IMR-90 (cell line): ENCODE data around the gene PRSS35. TPM values are rescaled to one million over a fixed set of nuclear protein-coding genes. Genes with fewer than 3 reads are reported as not detected.

ENCODE experiments used
- ATAC-seq: fragments of 200-7000 bp; cut with Tn5 transposase; 2 replicates; pipeline ENCODE4 v1.9.1; 2020; ENCODE audit warnings: low read depth, mild to moderate bottlenecking, moderate library complexity
- BruUV-seq: library from RNA; stranded (reverse); fragments of 400-500 nt; replicated peaks from 2 replicates; lab custom pipeline; 2021; lab: Mats Ljungman, UMichigan
- CTCF ChIA-PET: fragments of 300-600 bp; formaldehyde crosslinking; extraction: SDS; loops from one replicate; lab custom pipeline; 2021; ENCODE audit warnings: antibody characterized with exemption; lab: Yijun Ruan, JAX
- POLR2A ChIA-PET: fragments of 300-600 bp; sonication (Branson Sonifier 250); formaldehyde crosslinking; loops from one replicate; lab custom pipeline; 2022; ENCODE audit warnings: antibody characterized with exemption; ENCODE audit not compliant: unreplicated experiment; lab: Charles Lee
- DNase-seq: peaks from one replicate; pipeline ENCODE4 v3.0.0; 2013
- H2AFZ ChIP-seq: replicated peaks from 2 replicates; pipeline ENCODE3; 2013; ENCODE audit warnings: low read length, mild to moderate bottlenecking; ENCODE audit not compliant: poor library complexity
- H2AK5ac ChIP-seq: 2 replicates; pipeline ENCODE4 v1.6.1; 2013; ENCODE audit warnings: low read depth, low read length, inconsistent platforms
- H2AK9ac ChIP-seq: replicated peaks from 2 replicates; pipeline ENCODE3; 2013; ENCODE audit warnings: mild to moderate bottlenecking, low read depth, low read length, moderate library complexity; ENCODE audit not compliant: poor library complexity
- H2BK120ac ChIP-seq: 2 replicates; pipeline ENCODE4 v1.6.1; 2013; ENCODE audit warnings: low read depth, low read length, inconsistent platforms
- H2BK15ac ChIP-seq: 3 replicates; pipeline ENCODE4 v1.6.1; 2013; ENCODE audit warnings: low read depth, low read length, inconsistent platforms
- H2BK20ac ChIP-seq: 2 replicates; pipeline ENCODE4 v1.6.1; 2013; ENCODE audit warnings: low read depth, mild to moderate bottlenecking, inconsistent platforms, low read length, moderate library complexity
- H2BK5ac ChIP-seq: 2 replicates; pipeline ENCODE4 v1.6.1; 2013; ENCODE audit warnings: mild to moderate bottlenecking, low read depth, low read length, inconsistent platforms; ENCODE audit not compliant: poor library complexity, severe bottlenecking
- H3K14ac ChIP-seq: replicated peaks from 2 replicates; pipeline ENCODE4 v1.6.1; 2013; ENCODE audit warnings: low read depth, low read length, inconsistent platforms
- H3K18ac ChIP-seq: 2 replicates; pipeline ENCODE4 v1.6.1; 2013; ENCODE audit warnings: low read depth, low read length, control low read depth
- H3K23ac ChIP-seq: 2 replicates; pipeline ENCODE4 v1.6.1; 2013; ENCODE audit warnings: low read depth, low read length, inconsistent platforms
- H3K27ac ChIP-seq: 2 replicates; pipeline ENCODE4 v1.5.1; 2013; ENCODE audit warnings: mild to moderate bottlenecking, control low read depth, low read length; ENCODE audit not compliant: insufficient read depth
- H3K27me3 ChIP-seq: 2 replicates; pipeline ENCODE4 v1.6.1; 2013; ENCODE audit warnings: low read length; ENCODE audit not compliant: control insufficient read depth, insufficient read depth
- H3K36me3 ChIP-seq: 2 replicates; pipeline ENCODE4 v1.6.1; 2013; ENCODE audit warnings: low read length, mixed read lengths; ENCODE audit not compliant: control insufficient read depth, insufficient read depth
- H3K4ac ChIP-seq: 2 replicates; pipeline ENCODE4 v1.6.1; 2013; ENCODE audit warnings: low read depth, low read length, inconsistent platforms
- H3K4me1 ChIP-seq: 2 replicates; pipeline ENCODE4 v1.6.1; 2013; ENCODE audit warnings: low read length, mixed read lengths; ENCODE audit not compliant: control insufficient read depth, insufficient read depth
- H3K4me2 ChIP-seq: 2 replicates; pipeline ENCODE4 v1.6.1; 2013; ENCODE audit warnings: low read depth, mild to moderate bottlenecking, control low read depth, low read length, moderate library complexity
- H3K4me3 ChIP-seq: 2 replicates; pipeline ENCODE4 v1.5.1; 2013; ENCODE audit warnings: low read depth, mild to moderate bottlenecking, control low read depth, low read length, moderate library complexity; ENCODE audit not compliant: insufficient read depth
- H3K56ac ChIP-seq: 2 replicates; pipeline ENCODE4 v1.6.1; 2013; ENCODE audit warnings: low read length, inconsistent platforms; ENCODE audit not compliant: insufficient read depth; ENCODE audit errors: extremely low read depth
- H3K79me1 ChIP-seq, 2 experiments: 2 replicates each; pipeline ENCODE4 v1.6.1; 2013; ENCODE audit warnings: low read length in 2 of 2, inconsistent platforms in 1 of 2, low read depth in 1 of 2
- H3K9ac ChIP-seq: 2 replicates; pipeline ENCODE4 v1.6.1; 2013; ENCODE audit warnings: low read depth, low read length, control low read depth
- H3K9me1 ChIP-seq: 2 replicates; pipeline ENCODE4 v1.6.1; 2013; ENCODE audit warnings: low read length, inconsistent platforms; ENCODE audit not compliant: insufficient read depth
- H3K9me3 ChIP-seq: 2 replicates; pipeline ENCODE4 v1.6.1; 2013; ENCODE audit warnings: low read length; ENCODE audit not compliant: control insufficient read depth, insufficient read depth
- H4K20me1 ChIP-seq: 2 replicates; pipeline ENCODE4 v1.6.1; 2013; ENCODE audit warnings: low read length, inconsistent platforms; ENCODE audit not compliant: insufficient read depth
- H4K5ac ChIP-seq: 2 replicates; pipeline ENCODE4 v1.6.1; 2013; ENCODE audit warnings: mild to moderate bottlenecking, low read depth, low read length, control low read depth
- H4K8ac ChIP-seq, 2 experiments: 2 replicates each; pipeline ENCODE4 v1.6.1; 2013; ENCODE audit warnings: low read depth in 2 of 2, low read length in 2 of 2, control low read depth in 1 of 2, inconsistent platforms in 1 of 2
- H4K91ac ChIP-seq: 2 replicates; pipeline ENCODE4 v1.6.1; 2013; ENCODE audit warnings: low read depth, low read length, inconsistent platforms; ENCODE audit not compliant: insufficient read depth
- CHD1 ChIP-seq: IDR thresholded peaks from 2 replicates; pipeline ENCODE4 v1.6.1; 2012; ENCODE audit warnings: low read depth, low read length, improper control_type of control experiment
- FOS ChIP-seq: fragments of 150-350 bp; IDR thresholded peaks from 2 replicates; pipeline ENCODE4 v1.6.1; 2016; ENCODE audit warnings: low read depth, low read length
- SMC3 ChIP-seq: fragments of 150-350 bp; IDR thresholded peaks from 2 replicates; pipeline ENCODE4 v1.6.1; 2016; ENCODE audit warnings: low read depth, mild to moderate bottlenecking, antibody characterized with exemption, low read length, moderate library complexity
- WGBS, 2 experiments: methylation state at CpG; one replicate each; pipeline versions ENCODE4 v1.1.5 to v1.1.7; 2013; ENCODE audit warnings: missing lambda C conversion rate in 2 of 2; ENCODE audit not compliant: insufficient read length in 1 of 2; ENCODE audit errors: extremely low coverage in 2 of 2; 5-methylcytosine and 5-hydroxymethylcytosine counted together
- dilution Hi-C: fragments of 300-500 bp; cut with HindIII; formaldehyde crosslinking; loops from one replicate; pipeline ENCODE4 v1.14.3; 2018; ENCODE audit warnings: low sequenced_read_pairs; ENCODE audit not compliant: unreplicated experiment
- in situ Hi-C: fragments of 300-500 bp; cut with MboI; formaldehyde crosslinking; loops from 3 replicates; pipeline ENCODE4 v1.14.3; 2019; ENCODE audit warnings: low sequenced_read_pairs, inconsistent platforms, mixed read lengths
- intact Hi-C: fragments of 100-400 bp; cut with micrococcal nuclease; formaldehyde crosslinking; loops from 2 replicates; pipeline ENCODE4 v1.10.0; 2022
- polyA plus RNA-seq, 3 experiments: library from polyadenylated mRNA; depleted of rRNA; stranded (reverse); fragments of >200 nt; gene quantifications; 2 replicates each; pipeline ENCODE4 v1.2.3, GENCODE V29; 2012; ENCODE audit warnings: low replicate concordance in 1 of 3
- total RNA-seq: library from RNA; depleted of rRNA; stranded (reverse); fragments of >200 nt; gene quantifications from 2 replicates; pipeline ENCODE4 v1.2.3, GENCODE V29; 2012; rRNA removed
- TF ChIP-seq, protein P1 (sequence below): conservative IDR thresholded peaks from 2 replicates; pipeline ENCODE4 v1.5.1; 2012; ENCODE audit warnings: mild to moderate bottlenecking, low read depth, low read length, improper control_type of control experiment
- TF ChIP-seq, protein P2 (sequence below): fragments of 150-350 bp; IDR thresholded peaks from 2 replicates; pipeline ENCODE4 v1.6.1; 2017; ENCODE audit warnings: mild to moderate bottlenecking, antibody characterized with exemption, low read length, low read depth

The PRSS35 gene
- total and polyA plus RNA-seq, 2 of the 4 experiments (the other 2 are of a cell fraction), result 5.2 to 5.6 TPM

DNA sequence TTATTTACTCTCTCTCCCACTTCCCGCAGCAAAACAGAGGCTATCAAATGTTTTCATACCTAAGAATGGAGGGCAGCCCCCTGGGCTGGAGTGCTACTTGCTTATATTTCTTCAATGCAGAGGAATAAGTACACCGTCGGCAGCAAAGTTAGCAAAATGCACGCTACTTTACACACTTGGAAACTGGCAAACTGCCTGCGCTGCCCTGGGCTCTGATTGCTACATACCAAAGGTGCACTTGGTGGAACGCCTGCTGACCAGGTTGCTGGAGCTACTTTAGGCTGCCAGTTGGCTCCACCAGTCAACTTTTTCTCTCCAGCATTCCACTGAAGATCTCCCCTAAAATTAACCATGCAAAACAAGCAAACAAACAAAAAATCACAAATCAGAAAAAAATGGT lies 62.4 kb downstream of the PRSS35 start:
- no peaks in the 10 kb centered on the region for H3K79me1 ChIP-seq
- no peak overlapping the region for H2BK20ac ChIP-seq
- no peak overlapping the region for H3K4ac ChIP-seq
- TF ChIP-seq CHD1 (no peak), FOS (no peak), SMC3 (no peak)
- TF ChIP-seq, protein P1, sequence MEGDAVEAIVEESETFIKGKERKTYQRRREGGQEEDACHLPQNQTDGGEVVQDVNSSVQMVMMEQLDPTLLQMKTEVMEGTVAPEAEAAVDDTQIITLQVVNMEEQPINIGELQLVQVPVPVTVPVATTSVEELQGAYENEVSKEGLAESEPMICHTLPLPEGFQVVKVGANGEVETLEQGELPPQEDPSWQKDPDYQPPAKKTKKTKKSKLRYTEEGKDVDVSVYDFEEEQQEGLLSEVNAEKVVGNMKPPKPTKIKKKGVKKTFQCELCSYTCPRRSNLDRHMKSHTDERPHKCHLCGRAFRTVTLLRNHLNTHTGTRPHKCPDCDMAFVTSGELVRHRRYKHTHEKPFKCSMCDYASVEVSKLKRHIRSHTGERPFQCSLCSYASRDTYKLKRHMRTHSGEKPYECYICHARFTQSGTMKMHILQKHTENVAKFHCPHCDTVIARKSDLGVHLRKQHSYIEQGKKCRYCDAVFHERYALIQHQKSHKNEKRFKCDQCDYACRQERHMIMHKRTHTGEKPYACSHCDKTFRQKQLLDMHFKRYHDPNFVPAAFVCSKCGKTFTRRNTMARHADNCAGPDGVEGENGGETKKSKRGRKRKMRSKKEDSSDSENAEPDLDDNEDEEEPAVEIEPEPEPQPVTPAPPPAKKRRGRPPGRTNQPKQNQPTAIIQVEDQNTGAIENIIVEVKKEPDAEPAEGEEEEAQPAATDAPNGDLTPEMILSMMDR, result no peak
- TF ChIP-seq, protein P2, sequence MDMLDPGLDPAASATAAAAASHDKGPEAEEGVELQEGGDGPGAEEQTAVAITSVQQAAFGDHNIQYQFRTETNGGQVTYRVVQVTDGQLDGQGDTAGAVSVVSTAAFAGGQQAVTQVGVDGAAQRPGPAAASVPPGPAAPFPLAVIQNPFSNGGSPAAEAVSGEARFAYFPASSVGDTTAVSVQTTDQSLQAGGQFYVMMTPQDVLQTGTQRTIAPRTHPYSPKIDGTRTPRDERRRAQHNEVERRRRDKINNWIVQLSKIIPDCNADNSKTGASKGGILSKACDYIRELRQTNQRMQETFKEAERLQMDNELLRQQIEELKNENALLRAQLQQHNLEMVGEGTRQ, result no peak
- H3K9ac ChIP-seq, result no peak overlapping the region
- no peak overlapping the region for H2BK15ac ChIP-seq
- DNase-seq, result no peak
- no peak overlapping the region for H3K14ac ChIP-seq
- ATAC-seq, result no peak
- peaks cover 2% of the 10 kb centered on the region for H3K4me1 ChIP-seq
- H2BK120ac ChIP-seq, result no peak overlapping the region
- H4K8ac ChIP-seq, result no peak overlapping the region
- no TSS peak for BruUV-seq
- no peaks in the 10 kb centered on the region for H3K9me1 ChIP-seq
- no peak overlapping the region for H2AFZ ChIP-seq
- no peaks in the 10 kb centered on the region for H3K27me3 ChIP-seq
- no peak overlapping the region for H2BK5ac ChIP-seq
- H3K23ac ChIP-seq, result no peak overlapping the region
- no peak overlapping the region for H4K5ac ChIP-seq
- dilution Hi-C loops, result no loop called here
- no peak overlapping the region for H3K27ac ChIP-seq
- no peak overlapping the region for H2AK5ac ChIP-seq
- CTCF ChIA-PET, result no interaction called here
- no peak overlapping the region for H3K56ac ChIP-seq
- intact Hi-C loops, result no loop called here
- no peak overlapping the region for H3K4me2 ChIP-seq
- no peak overlapping the region for H3K4me3 ChIP-seq
- H4K91ac ChIP-seq, result no peak overlapping the region
- no peak overlapping the region for H3K18ac ChIP-seq
- H4K20me1 ChIP-seq, result no peaks in the 10 kb centered on the region
- in situ Hi-C loops, result no loop called here
- POLR2A ChIA-PET, result no interaction called here
- no peaks in the 10 kb centered on the region for H3K9me3 ChIP-seq
- H2AK9ac ChIP-seq, result no peak overlapping the region
- 81% methylated on average over 5 of the region's 6 CpGs; no CpG with 5 or more reads in 1 of the 2 experiments for WGBS, 2 experiments
- H3K36me3 ChIP-seq, result no peaks in the 10 kb centered on the region

Other genes starting within 250 kb of the PRSS35 start
- gene ME1, start 81.5 kb upstream of the PRSS35 start, total RNA-seq, result 24.4 and 32.2 TPM in 2 replicates
- 15.7 and 21.5 TPM in 2 replicates for gene ME1, start 81.5 kb upstream of the PRSS35 start, polyA plus RNA-seq (2012; rRNA removed)
- gene SNAP91, start 196.6 kb downstream of the PRSS35 start, total RNA-seq, result not detected in 2 replicates
- not detected in 2 replicates for gene SNAP91, start 196.6 kb downstream of the PRSS35 start, polyA plus RNA-seq (2012; rRNA removed)